AG09309 (cell line): ENCODE measurements around the gene HIVEP1.

Experiments used
- DNase-seq: peaks from one replicate; pipeline ENCODE4 v3.0.0-alpha.2; 2010; ENCODE audit warnings: low read depth
- H3K4me3 ChIP-seq: 2 replicates; pipeline ENCODE4 v1.5.1; 2011; ENCODE audit warnings: mild to moderate bottlenecking, low read depth, low read length, moderate library complexity; ENCODE audit not compliant: control insufficient read depth
- CTCF ChIP-seq: IDR thresholded peaks from 2 replicates; pipeline ENCODE4 v1.5.1; 2011; ENCODE audit warnings: mild to moderate bottlenecking, low read depth, low read length, inconsistent platforms; ENCODE audit not compliant: insufficient read depth, control insufficient read depth; ENCODE audit errors: missing control alignments

The HIVEP1 gene

DNA sequence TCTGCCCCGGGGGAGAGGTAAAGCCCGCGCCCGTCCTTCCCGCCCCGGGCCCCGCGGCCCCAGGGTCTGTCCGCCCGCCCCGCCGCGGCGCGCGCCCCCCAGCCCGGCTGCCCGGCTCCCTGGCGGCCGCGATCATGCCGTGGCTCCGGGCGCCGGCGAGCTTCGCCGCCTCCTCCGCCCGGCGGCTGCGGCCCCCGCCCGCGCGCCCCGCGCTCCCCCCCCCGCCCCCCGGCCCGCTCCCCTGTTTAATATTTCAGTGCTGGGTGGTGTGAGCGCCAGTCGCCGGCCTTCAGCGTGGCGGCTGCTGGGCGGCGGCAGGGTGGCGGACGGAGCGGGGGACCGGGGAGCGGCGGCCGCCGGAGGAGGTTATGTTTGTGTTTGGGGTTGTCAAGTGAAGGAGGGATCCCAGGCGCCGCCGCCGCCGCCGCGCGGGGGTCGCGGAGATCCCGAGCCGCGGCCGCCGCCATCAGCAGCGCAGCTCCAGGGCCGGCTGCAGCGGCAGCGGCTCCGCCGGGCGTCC lies at the start of gene HIVEP1:
Gene HIVEP1, plus strand, starts transcription at position 275 of the 520 bp plus-strand sequence. CDS start 3,317 bp downstream, outside the sequence.
- DNase-seq = no peak
- peak within 1 kb of the TSS; percentile 83 for H3K4me3 ChIP-seq
- TF ChIP-seq CTCF = no peak

- H3K4me3 ChIP-seq = no peak overlapping the region
- DNase-seq = no peak
- no peak for TF ChIP-seq CTCF
These were observed 48.2 kb upstream of the HIVEP1 start for GRCh38 chr6:11963756-11964500.

GRCh38 chr6:11964729-11965335 lies 47.3 kb upstream of the HIVEP1 start:
- no peak overlapping the region for H3K4me3 ChIP-seq
- no peak for DNase-seq
- TF ChIP-seq CTCF = no peak

GRCh38 chr6:11965499-11965898 lies 46.6 kb upstream of the HIVEP1 start:
- TF ChIP-seq CTCF = no peak
- H3K4me3 ChIP-seq = no peak overlapping the region
- DNase-seq = no peak

- DNase-seq = no peak
- no peak overlapping the region for H3K4me3 ChIP-seq
- no peak for TF ChIP-seq CTCF
These were observed 43.8 kb upstream of the HIVEP1 start for GRCh38 chr6:11968241-11968806.

DNA sequence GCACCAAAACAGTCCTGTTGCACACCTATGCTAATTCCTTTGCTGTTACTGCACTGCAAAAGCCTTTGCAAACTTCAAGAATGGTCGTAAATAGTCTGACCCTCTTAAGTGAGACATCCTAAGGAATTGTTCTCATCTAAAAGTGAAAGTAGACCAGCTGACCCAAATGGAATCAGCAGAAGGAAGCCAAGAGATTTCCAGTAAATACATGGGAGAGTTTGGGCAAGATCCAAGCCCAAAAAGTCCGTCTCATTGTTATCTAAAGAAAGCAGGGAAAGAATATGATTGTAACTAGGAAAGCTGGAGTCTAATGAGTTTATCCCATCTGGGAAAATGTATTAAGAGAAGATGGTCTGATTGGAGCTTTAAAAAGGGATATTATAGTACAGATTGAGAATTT lies 43.0 kb upstream of the HIVEP1 start:
- no peak overlapping the region for H3K4me3 ChIP-seq
- DNase-seq = peak; percentile 51
- TF ChIP-seq CTCF = no peak
